GM18867 (cell line): ENCODE measurements around the gene IRGM.
"Not testable (repeated sequence)": the region's sequence is repeated elsewhere in the genome, so short reads cannot be mapped to it uniquely, and the experiment has no call there.

Source experiments
- ATAC-seq: cut with Tn5 transposase; IDR thresholded peaks from one replicate; pipeline ENCODE4 v1.9.1; 2021; ENCODE audit warnings: mild to moderate bottlenecking, moderate library complexity; ENCODE audit not compliant: unreplicated experiment

Gene IRGM

DNA sequence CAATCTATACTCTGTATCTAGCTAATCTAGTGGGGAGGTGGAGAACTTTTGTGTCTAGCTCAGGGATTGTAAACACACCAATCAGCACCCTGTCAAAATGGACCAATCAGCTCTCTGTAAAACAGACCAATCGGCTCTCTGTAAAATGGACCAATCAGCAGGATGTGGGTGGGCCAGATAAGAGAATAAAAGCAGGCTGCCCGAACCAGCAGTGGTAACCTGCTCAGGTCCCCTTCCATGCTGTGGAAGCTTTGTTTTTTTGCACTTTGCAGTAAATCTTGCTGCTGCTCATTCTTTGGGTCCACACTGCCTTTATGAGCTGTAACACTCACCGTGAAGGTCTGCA is at the start of gene IRGM:
Gene IRGM, plus strand, starts transcription at position 214 of the 346 bp plus-strand sequence. CDS start 1,603 bp downstream, outside the sequence.
- not testable (repeated sequence) for ATAC-seq

GRCh38 chr5:150797384-150797783 is 48.9 kb upstream of the IRGM start:
- ATAC-seq: no peak

- ATAC-seq: peak; percentile 62
Measured at GRCh38 chr5:150801117-150801927, 45.0 kb upstream of the IRGM start.

GRCh38 chr5:150804388-150804787 is 41.9 kb upstream of the IRGM start:
- ATAC-seq: no peak

GRCh38 chr5:150809363-150809762 is 37.0 kb upstream of the IRGM start:
- ATAC-seq: no peak

GRCh38 chr5:150815010-150815409 is 31.3 kb upstream of the IRGM start:
- no peak for ATAC-seq

- ATAC-seq: no peak
Measured at GRCh38 chr5:150816946-150817345, 29.4 kb upstream of the IRGM start.

GRCh38 chr5:150829744-150830143 is 16.6 kb upstream of the IRGM start:
- no peak for ATAC-seq

DNA sequence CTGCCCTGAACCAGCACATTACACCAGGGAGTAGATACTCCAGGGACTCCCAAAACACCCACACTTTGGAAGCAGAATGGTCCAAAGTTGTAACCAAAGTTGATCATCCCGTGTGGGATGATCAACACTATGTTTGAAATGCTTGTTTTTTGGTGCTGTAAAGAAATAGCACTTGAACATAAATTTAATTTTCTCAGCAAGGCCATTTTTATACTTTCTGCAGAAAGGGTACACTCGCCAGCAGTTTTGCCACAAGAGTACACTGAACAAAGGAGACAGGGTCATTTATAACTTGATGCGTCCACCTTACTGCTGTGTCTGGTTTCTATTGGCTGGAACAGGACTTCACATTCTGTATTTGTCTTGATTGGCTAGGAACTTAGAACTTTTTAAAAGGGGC is 14.5 kb upstream of the IRGM start:
- ATAC-seq: not testable (repeated sequence)

DNA sequence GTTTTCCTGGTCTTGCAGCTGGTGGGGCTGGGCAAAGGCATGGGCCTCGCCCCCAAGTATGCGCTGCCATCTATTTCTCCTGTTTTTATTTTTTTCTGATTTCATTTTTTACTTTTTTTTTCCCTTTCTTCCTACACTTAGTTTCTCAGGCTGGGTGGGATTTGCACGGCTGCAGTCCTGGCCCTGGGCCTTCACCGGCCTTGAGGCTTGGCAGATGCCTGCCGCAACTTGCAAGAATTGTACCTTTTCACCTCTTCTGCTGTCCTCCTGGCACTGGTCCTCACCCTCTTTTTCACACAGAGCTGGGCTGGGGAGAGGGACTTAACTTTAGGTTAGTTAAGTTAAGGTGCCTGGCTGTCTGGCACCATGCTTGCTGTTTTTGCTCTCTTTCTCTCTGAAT is 10.3 kb upstream of the IRGM start:
- ATAC-seq: no peak

DNA sequence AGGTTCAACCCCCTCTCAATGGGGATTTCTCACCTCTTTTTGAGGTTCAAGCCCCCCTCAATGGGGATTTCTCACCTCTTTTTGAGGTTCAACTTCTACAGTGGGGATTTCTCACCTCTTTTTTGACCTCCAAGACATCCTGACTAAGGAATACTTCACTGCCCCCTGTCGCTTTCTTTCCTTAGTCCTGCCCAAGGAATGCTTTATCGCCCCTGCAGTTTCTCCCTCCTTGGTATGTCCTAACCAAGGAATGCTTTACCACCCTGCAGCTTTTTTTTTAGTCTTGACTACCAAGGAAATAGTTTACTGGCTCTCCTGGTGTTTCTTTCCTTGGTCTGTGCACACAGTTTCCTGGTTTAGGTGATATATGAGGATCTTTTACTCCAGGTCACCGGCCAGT is 9.6 kb upstream of the IRGM start:
- ATAC-seq: no peak

DNA sequence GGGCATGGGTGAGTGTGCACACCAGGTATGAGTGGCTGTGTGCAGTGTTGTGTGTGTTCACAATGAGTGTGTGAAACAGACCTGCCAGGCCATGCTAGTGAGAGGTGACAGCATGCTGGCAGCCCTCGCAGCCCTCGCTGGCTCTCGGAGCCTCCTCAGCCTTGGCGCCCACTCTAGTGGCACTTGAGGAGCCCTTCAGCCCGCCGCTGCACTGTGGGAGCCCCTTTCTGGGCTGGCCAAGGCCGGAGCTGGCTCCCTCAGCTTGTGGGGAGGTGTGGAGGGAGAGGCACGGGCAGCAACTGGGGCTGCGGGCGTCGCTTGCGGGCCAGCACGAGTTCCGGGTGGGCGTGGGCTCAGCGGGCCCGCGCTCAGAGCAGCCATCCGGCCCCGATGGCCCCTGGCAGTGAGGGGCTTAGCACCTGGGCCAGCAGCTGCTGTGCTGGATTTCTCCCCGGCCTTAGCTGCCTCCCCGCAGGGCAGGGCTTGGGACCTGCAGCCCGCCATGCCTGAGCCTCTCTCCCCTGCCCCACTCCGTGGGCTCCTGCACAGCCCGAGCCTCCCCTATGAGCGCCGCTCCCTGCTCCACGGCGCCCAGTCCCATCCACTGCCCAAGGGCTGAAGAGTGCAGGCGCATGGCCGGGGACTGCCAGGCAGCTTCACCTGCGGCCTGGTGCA is 999 bp upstream of the IRGM start:
- not testable (repeated sequence) for ATAC-seq

GRCh38 chr5:150846654-150847333 is 473 bp downstream of the IRGM start:
- ATAC-seq: peak; percentile 93

- no peak for ATAC-seq
Measured at GRCh38 chr5:150847334-150847695, 994 bp downstream of the IRGM start.

DNA sequence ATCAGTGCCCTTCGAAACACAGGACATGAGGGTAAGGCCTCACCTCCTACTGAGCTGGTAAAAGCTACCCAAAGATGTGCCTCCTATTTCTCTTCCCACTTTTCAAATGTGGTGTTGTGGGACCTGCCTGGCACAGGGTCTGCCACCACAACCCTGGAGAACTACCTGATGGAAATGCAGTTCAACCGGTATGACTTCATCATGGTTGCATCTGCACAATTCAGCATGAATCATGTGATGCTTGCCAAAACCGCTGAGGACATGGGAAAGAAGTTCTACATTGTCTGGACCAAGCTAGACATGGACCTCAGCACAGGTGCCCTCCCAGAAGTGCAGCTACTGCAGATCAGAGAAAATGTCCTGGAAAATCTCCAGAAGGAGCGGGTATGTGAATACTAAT is 1.9 kb downstream of the IRGM start:
- ATAC-seq: no peak

DNA sequence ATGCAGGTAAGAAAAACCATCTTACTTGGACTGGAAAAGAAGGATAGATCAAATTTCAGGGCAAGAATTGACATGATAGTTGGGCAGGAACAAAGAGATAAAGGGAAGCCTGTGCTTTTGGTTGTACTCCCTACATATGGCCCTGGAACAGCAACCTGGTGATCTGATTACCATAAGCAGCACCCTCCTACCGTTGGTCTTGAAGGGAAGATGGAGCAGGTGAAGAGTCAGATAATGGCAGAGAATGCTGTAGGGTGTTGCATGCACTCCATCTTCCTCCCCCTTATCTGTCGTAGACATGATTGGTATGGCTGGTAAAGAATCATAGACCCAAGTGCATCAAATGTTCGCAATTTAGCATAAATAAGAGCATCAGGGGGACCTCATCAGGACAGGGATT is 4.7 kb downstream of the IRGM start:
- ATAC-seq: no peak

GRCh38 chr5:150853561-150853960 is 7.2 kb downstream of the IRGM start:
- no peak for ATAC-seq

- not testable (repeated sequence) for ATAC-seq
Measured at GRCh38 chr5:150856700-150857099, 10.4 kb downstream of the IRGM start.

DNA sequence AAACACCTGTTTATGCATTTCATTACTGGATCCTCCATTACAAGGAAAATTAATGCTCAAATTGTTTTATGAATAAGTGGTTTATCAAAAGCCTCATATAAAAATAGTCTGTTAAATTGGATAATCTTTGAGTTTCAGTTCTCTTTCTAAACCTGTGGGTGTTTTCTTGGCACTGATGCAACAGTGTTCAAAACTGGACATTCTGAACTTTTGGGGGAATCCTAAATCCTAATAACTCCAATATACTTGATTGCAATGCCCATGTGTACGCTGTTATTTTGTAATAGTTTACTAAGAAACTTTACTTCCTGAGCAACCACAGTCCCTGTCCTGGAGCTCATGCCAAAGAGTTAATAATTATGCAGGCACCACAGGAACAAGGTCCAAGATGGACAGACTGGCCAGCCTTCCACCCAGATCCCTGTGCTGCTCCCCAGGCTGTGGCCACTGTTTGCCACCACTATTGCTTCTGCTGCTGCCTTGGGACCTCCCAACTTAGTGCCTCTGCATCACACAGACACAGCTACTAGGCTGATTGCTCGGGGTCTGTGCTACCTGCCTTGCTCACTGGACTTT is 14.0 kb downstream of the IRGM start:
- ATAC-seq: no peak

DNA sequence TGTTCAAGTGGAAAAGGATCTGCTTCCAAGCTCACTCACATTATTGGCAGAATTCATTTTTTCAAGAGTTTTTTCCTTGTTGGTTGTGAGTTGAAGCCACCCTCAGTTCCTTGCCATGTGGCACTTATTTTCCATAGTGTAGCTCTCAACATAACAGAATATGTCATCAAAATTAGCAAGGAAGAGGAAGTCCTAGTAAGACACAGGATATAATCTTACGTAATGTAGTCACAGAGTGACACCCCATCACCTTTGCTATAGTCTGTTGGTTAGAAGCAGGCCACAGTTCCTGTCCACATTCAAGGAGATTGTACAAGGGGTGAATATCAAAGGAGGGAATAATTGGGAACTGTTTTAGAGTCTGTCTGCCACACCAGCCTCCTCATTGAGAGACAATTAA is 15.7 kb downstream of the IRGM start:
- ATAC-seq: no peak

DNA sequence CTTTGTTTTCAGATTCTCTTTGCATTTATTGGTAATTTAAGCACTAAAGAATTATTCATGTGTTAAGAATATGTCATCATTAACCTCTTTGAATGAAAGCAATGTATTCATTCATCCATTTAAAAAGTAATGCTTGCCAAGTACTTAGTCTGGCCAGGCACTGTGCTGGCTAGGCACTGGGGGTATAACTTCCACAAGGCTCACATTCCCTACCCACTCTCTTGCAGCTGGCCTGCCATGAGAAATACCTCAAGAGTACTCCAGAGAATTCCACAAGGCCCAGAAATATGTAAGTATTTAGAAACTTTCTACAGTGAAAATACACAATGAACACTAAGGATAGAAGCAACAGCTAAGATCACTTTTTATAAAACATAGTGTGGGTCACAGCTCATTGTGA is 33.0 kb downstream of the IRGM start:
- no peak for ATAC-seq
